PC-3 (cell line): ENCODE data around the gene PCDHGB6. TPM values are rescaled to one million over a fixed set of nuclear protein-coding genes. Genes with fewer than 3 reads are reported as not detected.

Experiments used
- ATAC-seq: fragments of 200-7000 bp; cut with Tn5 transposase; 2 replicates; pipeline ENCODE4 v1.9.1; 2020; ENCODE audit warnings: mild to moderate bottlenecking, moderate library complexity
- BruUV-seq: library from RNA; stranded (reverse); fragments of 400-500 nt; replicated peaks from 2 replicates; lab custom pipeline; 2021; lab: Mats Ljungman, UMichigan
- CTCF ChIA-PET: fragments of 300-600 bp; sonication (Branson Sonifier 250); formaldehyde crosslinking; loops from one replicate; lab custom pipeline; 2022; ENCODE audit warnings: antibody characterized with exemption; lab: Charles Lee
- POLR2A ChIA-PET: fragments of 300-600 bp; sonication (Branson Sonifier 250); formaldehyde crosslinking; loops from one replicate; lab custom pipeline; 2022; ENCODE audit warnings: antibody characterized with exemption; ENCODE audit not compliant: unreplicated experiment; lab: Charles Lee
- DNase-seq: peaks from one replicate; pipeline ENCODE4 v3.0.0-alpha.2; 2015
- H2AFZ ChIP-seq: fragments of 300-600 bp; sonication (generic); 2 replicates; pipeline ENCODE4 v1.6.0; 2016; ENCODE audit warnings: antibody characterized with exemption, low read length
- H3F3A ChIP-seq: fragments of 300-600 bp; sonication (generic); one replicate; pipeline ENCODE4 v1.6.0; 2017; ENCODE audit warnings: antibody characterized with exemption, low read length, control low read depth, mild to moderate bottlenecking; ENCODE audit not compliant: unreplicated experiment
- H3K27ac ChIP-seq: fragments of 300-600 bp; sonication (generic); 2 replicates; pipeline ENCODE4 v1.5.1; 2016; ENCODE audit warnings: mild to moderate bottlenecking, low read length
- H3K27me3 ChIP-seq: fragments of 300-600 bp; sonication (generic); 2 replicates; pipeline ENCODE4 v1.6.1; 2016; ENCODE audit warnings: low read length, mixed read lengths
- H3K36me3 ChIP-seq: fragments of 300-600 bp; sonication (generic); 2 replicates; pipeline ENCODE4 v1.6.1; 2016; ENCODE audit warnings: low read depth, mixed run types, low read length, mixed read lengths
- H3K4me1 ChIP-seq: fragments of 300-600 bp; sonication (generic); 2 replicates; pipeline ENCODE4 v1.5.1; 2016; ENCODE audit warnings: low read length; ENCODE audit not compliant: insufficient read depth
- H3K4me2 ChIP-seq: fragments of 300-600 bp; sonication (generic); 2 replicates; pipeline ENCODE4 v1.6.0; 2016; ENCODE audit warnings: low read length
- H3K4me3 ChIP-seq: fragments of 300-600 bp; sonication (generic); 2 replicates; pipeline ENCODE4 v1.5.1; 2016; ENCODE audit warnings: mild to moderate bottlenecking, low read length, mixed read lengths
- H3K79me2 ChIP-seq: fragments of 300-600 bp; sonication (generic); 2 replicates; pipeline ENCODE4 v1.6.1; 2017; ENCODE audit warnings: low read length, mixed read lengths
- H3K9ac ChIP-seq: fragments of 300-600 bp; sonication (generic); 2 replicates; pipeline ENCODE4 v1.6.0; 2016; ENCODE audit warnings: mild to moderate bottlenecking, low read length
- H3K9me2 ChIP-seq: fragments of 300-600 bp; sonication (generic); replicated peaks from 2 replicates; pipeline ENCODE4 v1.6.1; 2016; ENCODE audit warnings: mixed run types, low read length, mixed read lengths
- H3K9me3 ChIP-seq: fragments of 300-600 bp; sonication (generic); 2 replicates; pipeline ENCODE4 v1.6.1; 2016; ENCODE audit warnings: low read length, mixed read lengths
- H4K20me1 ChIP-seq: fragments of 300-600 bp; sonication (generic); 2 replicates; pipeline ENCODE4 v1.6.1; 2016; ENCODE audit warnings: low read length, mixed read lengths
- EZH2 ChIP-seq: fragments of 300-600 bp; sonication (generic); IDR thresholded peaks from one replicate; pipeline ENCODE4 v1.6.1; 2017; ENCODE audit warnings: antibody characterized with exemption, mild to moderate bottlenecking, low read length; ENCODE audit not compliant: unreplicated experiment
- EZH2phosphoT487 ChIP-seq: fragments of 300-600 bp; sonication (generic); IDR thresholded peaks from 2 replicates; pipeline ENCODE4 v1.6.1; 2018; ENCODE audit warnings: mild to moderate bottlenecking, antibody characterized with exemption, low read length, borderline replicate concordance
- intact Hi-C: fragments of 100-400 bp; cut with micrococcal nuclease; formaldehyde crosslinking; loops from 2 replicates; pipeline ENCODE4 v1.9.0; 2023
- total RNA-seq: library from RNA; depleted of rRNA; stranded (reverse); fragments of >200 nt; gene quantifications from 2 replicates; pipeline ENCODE4 v1.2.3, GENCODE V29; 2014
- TF ChIP-seq, protein P1 (sequence below): fragments of 300-600 bp; sonication (generic); conservative IDR thresholded peaks from 2 replicates; pipeline ENCODE4 v1.5.1; 2017; ENCODE audit warnings: antibody characterized with exemption, low read depth, mild to moderate bottlenecking, low read length

The PCDHGB6 gene
- total RNA-seq, 1 experiment from 2014 or later: 1.1 TPM

DNA sequence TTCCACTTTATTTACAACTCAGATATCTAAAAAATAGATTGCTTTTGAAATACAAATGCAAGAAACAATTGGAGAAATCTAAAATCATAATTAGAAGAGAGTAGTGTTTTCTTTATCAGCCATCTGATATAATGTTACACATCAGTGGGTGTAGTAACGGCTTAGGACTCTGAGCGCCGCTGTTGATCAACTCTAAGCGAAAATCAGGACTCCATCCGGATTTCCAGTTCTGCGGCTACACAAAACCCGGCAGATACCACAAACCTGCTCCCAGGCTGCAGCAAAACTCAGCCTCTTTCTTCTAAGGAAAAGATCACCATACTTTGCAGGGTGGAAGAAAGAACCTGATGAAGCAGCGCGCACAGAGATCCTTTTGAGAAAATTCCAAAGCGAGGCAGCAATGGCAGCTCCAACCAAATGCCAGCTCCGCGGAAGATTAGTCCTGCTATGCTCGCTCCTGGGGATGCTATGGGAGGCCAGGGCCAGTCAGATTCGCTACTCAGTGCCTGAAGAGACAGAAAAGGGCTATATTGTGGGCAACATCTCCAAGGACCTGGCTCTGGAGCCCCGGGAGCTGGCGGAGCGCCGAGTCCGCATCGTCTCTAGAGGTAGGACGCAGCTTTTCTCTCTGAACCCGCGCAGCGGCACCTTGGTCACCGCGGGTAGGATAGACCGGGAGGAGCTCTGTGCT is 5.1 kb upstream of the PCDHGB6 start, which contains the start of gene PCDHGA9:
TSS of gene PCDHGA9 (plus strand) at position 226 of the 691 bp plus-strand sequence. CDS start at position 401, 175 bp downstream.
- TF ChIP-seq EZH2phosphoT487 (no peak), EZH2 (no peak)
- TF ChIP-seq, protein P1, sequence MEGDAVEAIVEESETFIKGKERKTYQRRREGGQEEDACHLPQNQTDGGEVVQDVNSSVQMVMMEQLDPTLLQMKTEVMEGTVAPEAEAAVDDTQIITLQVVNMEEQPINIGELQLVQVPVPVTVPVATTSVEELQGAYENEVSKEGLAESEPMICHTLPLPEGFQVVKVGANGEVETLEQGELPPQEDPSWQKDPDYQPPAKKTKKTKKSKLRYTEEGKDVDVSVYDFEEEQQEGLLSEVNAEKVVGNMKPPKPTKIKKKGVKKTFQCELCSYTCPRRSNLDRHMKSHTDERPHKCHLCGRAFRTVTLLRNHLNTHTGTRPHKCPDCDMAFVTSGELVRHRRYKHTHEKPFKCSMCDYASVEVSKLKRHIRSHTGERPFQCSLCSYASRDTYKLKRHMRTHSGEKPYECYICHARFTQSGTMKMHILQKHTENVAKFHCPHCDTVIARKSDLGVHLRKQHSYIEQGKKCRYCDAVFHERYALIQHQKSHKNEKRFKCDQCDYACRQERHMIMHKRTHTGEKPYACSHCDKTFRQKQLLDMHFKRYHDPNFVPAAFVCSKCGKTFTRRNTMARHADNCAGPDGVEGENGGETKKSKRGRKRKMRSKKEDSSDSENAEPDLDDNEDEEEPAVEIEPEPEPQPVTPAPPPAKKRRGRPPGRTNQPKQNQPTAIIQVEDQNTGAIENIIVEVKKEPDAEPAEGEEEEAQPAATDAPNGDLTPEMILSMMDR: no peak
- Histone ChIP-seq H3K9me3 (peaks cover 14% of the 10 kb centered on the region; the same call in 1 of the 2 replicates), H3K9me2 (no peaks in the 10 kb centered on the region), H3K36me3 (peaks cover 9% of the 10 kb centered on the region; the same call in 1 of the 2 replicates), H3K4me2 (no peak within 1 kb of the TSS), H2AFZ (no peak within 1 kb of the TSS), H3F3A (no peaks in the 10 kb centered on the region), H3K27ac (no peak within 1 kb of the TSS), H3K4me1 (no peaks in the 10 kb centered on the region), H3K79me2 (no peaks in the 10 kb centered on the region), H3K9ac (no peak within 1 kb of the TSS), H4K20me1 (no peaks in the 10 kb centered on the region), H3K4me3 (no peak within 1 kb of the TSS), H3K27me3 (no peaks in the 10 kb centered on the region)
- BruUV-seq: no TSS peak
- ATAC-seq (no peak), DNase-seq (no peak)
- POLR2A ChIA-PET: no interaction called here
- CTCF ChIA-PET: no interaction called here
- intact Hi-C loops: no loop called here

DNA sequence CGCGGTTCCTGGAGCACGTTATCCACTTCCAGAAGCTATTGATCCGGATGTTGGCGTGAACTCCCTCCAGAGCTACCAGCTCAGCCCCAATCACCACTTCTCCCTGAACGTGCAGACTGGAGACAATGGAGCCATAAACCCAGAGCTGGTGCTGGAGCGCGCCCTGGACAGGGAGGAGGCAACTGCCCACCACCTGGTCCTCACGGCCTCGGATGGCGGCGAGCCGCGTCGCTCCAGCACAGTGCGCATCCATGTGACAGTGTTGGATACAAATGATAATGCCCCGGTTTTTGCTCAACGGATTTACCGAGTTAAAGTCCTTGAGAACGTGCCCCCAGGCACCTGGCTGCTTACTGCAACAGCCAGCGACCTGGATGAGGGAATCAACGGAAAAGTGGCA is 4.4 kb upstream of the PCDHGB6 start:
- Histone ChIP-seq H3K79me2 (no peaks in the 10 kb centered on the region), H2AFZ (no peak overlapping the region), H3K9ac (no peak overlapping the region), H3K4me3 (no peak overlapping the region), H3K27ac (no peak overlapping the region), H3K36me3 (peaks cover 9% of the 10 kb centered on the region; the same call in 1 of the 2 replicates), H3K27me3 (no peaks in the 10 kb centered on the region), H3F3A (no peaks in the 10 kb centered on the region), H3K9me3 (peaks cover 14% of the 10 kb centered on the region; the same call in 1 of the 2 replicates), H4K20me1 (no peaks in the 10 kb centered on the region), H3K4me2 (no peak overlapping the region), H3K9me2 (no peaks in the 10 kb centered on the region), H3K4me1 (no peaks in the 10 kb centered on the region)
- ChIA-PET CTCF (no interaction called here), POLR2A (no interaction called here)
- DNase-seq: no peak
- ATAC-seq: no peak
- intact Hi-C loops: no loop called here
- BruUV-seq: no TSS peak
- TF ChIP-seq EZH2phosphoT487 (no peak), EZH2 (no peak)
- TF ChIP-seq, protein P1: no peak
